Measurements from ENCODE around the gene OMA1. TPM values are rescaled to one million over a fixed set of nuclear protein-coding genes. Genes with fewer than 3 reads are reported as not detected.

OMA1 gene
- total RNA-seq, 1 donor from 2014 or later = 5.9 TPM

DNA sequence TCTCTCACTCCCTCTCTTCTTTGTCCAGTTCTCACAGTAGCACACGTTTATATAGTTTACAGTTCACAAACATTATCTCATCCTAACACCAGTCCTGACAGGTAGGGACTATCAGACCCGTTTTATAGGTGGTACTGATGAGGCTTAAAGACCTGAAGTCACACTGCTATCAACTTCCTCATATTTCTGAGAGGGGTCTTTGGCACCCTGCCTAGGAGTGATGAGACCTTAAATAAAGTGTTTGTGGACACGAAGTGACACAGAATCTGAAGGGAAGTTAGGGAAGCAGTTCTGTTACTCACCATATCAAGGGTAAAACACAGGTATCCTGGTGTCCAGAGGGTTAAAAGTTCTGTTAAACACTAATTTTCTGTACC is 31.1 kb upstream of the OMA1 start:
- Mint-ChIP-seq H3K36me3 (ENCODE audit: unreplicated experiment) (peaks cover 11% of the 10 kb centered on the region), H3K4me1 (ENCODE audit: low read depth, unreplicated experiment) (no peaks in the 10 kb centered on the region), H3K9me3 (ENCODE audit: unreplicated experiment) (no peaks in the 10 kb centered on the region), H3K27me3 (ENCODE audit: unreplicated experiment) (peaks cover 15% of the 10 kb centered on the region), H3K4me3 (ENCODE audit: unreplicated experiment) (peak overlapping the region; percentile 77), H3K27ac (ENCODE audit: unreplicated experiment) (no peak overlapping the region)
- DNase-seq = no peak
- TF ChIP-seq, protein P1, sequence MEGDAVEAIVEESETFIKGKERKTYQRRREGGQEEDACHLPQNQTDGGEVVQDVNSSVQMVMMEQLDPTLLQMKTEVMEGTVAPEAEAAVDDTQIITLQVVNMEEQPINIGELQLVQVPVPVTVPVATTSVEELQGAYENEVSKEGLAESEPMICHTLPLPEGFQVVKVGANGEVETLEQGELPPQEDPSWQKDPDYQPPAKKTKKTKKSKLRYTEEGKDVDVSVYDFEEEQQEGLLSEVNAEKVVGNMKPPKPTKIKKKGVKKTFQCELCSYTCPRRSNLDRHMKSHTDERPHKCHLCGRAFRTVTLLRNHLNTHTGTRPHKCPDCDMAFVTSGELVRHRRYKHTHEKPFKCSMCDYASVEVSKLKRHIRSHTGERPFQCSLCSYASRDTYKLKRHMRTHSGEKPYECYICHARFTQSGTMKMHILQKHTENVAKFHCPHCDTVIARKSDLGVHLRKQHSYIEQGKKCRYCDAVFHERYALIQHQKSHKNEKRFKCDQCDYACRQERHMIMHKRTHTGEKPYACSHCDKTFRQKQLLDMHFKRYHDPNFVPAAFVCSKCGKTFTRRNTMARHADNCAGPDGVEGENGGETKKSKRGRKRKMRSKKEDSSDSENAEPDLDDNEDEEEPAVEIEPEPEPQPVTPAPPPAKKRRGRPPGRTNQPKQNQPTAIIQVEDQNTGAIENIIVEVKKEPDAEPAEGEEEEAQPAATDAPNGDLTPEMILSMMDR (IDR thresholded peaks at IDR 0.05; ENCODE audit: partially characterized antibody, unreplicated experiment) = no peak

DNA sequence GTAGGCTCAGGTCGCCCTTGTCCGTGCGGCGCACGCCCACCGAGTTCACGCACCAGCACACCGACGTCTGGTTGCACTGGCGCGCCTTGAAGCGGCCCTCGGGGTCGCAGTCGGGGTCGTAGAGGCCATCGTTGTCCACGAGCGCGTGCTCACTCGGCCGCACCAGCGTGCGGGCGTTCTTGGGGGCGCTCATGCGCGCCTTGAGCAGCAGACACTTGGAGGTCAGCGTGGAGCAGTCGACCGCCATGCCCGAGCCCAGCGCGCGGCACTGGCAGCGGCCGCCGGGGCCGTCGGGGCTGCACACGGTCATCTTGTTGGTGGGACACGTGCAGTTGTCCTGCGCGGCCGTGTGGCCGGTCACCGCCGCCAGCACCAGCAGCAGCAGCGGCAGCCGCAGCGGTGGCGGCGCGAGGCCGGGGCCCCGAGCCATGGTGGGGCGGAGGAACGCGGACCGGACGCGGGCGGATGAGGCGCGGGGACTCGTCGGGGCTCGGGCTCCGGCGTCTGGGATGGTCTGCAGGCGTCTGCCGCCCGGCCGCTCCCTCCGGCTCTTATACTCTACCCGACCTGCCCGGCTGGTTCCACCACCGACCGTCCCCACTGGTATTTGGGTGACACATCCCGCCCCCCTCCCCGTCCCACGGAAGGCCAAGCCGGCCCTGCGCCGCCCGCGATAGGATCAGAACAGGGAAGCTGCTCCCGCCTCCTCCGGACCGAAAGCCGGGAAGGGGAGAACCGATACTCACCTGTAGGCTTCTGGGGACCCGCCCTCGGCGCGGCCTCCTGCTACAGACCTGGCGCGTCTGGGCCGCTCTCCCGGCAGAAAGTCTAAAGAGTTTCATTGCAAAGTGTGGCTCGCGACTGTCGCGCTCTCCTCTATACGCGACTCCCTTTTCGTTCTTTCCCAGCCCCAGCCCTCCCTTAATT is 30.5 kb upstream of the OMA1 start, which contains the start of gene TACSTD2:
TACSTD2 (minus strand) TSS at position 526 of the 927 bp plus-strand sequence; CDS start at position 430, 96 bp downstream.
- TF ChIP-seq, protein P1 (IDR thresholded peaks at IDR 0.05; ENCODE audit: partially characterized antibody, unreplicated experiment) = no peak
- DNase-seq = peak; percentile 34
- H3K27ac Mint-ChIP-seq (ENCODE audit: unreplicated experiment) = no peak within 1 kb of the TSS
- no peaks in the 10 kb centered on the region for H3K9me3 Mint-ChIP-seq (ENCODE audit: unreplicated experiment)
- H3K27me3 Mint-ChIP-seq (ENCODE audit: unreplicated experiment) = peaks cover 15% of the 10 kb centered on the region
- H3K4me3 Mint-ChIP-seq (ENCODE audit: unreplicated experiment) = peak within 1 kb of the TSS; percentile 77
- peaks cover 11% of the 10 kb centered on the region for H3K36me3 Mint-ChIP-seq (ENCODE audit: unreplicated experiment)
- H3K4me1 Mint-ChIP-seq (ENCODE audit: low read depth, unreplicated experiment) = no peaks in the 10 kb centered on the region

DNA sequence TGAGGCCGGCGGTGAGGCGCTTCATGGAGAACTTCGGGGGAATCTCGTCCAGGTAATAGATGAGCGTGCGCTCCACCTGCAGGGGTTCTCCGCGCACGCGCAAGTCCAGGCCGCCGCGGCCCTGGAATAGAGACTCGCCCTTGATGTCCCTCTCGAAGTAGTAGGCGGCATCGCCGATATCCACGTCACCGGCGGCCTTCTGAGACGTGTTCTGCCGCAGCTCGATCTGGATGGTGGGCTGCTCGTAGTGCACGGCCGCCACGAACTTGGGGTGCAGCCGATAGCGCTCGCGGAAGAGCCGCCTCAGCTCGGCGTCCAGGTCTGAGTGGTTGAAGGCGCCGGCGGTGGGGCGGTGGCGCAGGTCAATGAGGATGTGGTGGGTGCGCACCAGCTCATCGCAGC is 29.8 kb upstream of the OMA1 start:
- peaks cover 11% of the 10 kb centered on the region for H3K36me3 Mint-ChIP-seq (ENCODE audit: unreplicated experiment)
- peak overlapping the region; percentile 69 for H3K4me3 Mint-ChIP-seq (ENCODE audit: unreplicated experiment)
- TF ChIP-seq, protein P1 (IDR thresholded peaks at IDR 0.05; ENCODE audit: partially characterized antibody, unreplicated experiment) = no peak
- no peak for DNase-seq
- H3K9me3 Mint-ChIP-seq (ENCODE audit: unreplicated experiment) = no peaks in the 10 kb centered on the region
- H3K27me3 Mint-ChIP-seq (ENCODE audit: unreplicated experiment) = peaks cover 15% of the 10 kb centered on the region
- no peaks in the 10 kb centered on the region for H3K4me1 Mint-ChIP-seq (ENCODE audit: low read depth, unreplicated experiment)
- H3K27ac Mint-ChIP-seq (ENCODE audit: unreplicated experiment) = no peak overlapping the region

DNA sequence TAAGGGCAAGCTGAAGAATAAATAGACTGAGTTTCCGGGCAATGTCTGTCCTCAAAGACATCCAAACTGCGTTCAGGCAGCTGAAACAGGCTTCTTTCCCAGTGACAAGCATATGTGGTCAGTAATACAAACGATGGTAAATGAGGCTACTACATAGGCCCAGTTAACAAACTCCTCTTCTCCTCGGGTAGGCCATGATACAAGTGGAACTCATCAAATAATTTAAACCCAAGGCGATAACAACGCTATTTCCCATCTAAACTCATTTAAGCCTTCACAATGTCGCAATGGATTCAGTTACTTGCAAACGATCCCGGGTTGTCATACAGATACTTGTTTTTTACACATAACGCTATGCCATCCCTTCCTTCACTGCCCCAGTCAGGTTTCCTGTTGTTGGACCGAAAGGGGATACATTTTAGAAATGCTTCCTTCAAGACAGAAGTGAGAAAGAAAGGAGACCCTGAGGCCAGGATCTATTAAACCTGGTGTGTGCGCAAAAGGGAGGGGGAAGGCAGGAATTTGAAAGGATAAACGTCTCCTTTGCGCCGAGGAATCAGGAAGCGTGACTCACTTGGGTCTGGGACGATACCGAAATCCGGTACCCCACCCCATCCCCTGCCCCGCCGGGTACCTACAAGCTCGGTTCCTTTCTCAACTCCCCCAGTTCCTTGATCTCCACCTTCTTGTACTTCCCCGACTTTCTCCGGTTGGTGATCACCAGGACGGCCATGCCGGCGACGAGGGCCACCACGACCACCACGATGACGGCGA is 29.2 kb upstream of the OMA1 start:
- H3K36me3 Mint-ChIP-seq (ENCODE audit: unreplicated experiment) = peaks cover 11% of the 10 kb centered on the region
- peak overlapping the region; percentile 69 for H3K4me3 Mint-ChIP-seq (ENCODE audit: unreplicated experiment)
- TF ChIP-seq, protein P1 (IDR thresholded peaks at IDR 0.05; ENCODE audit: partially characterized antibody, unreplicated experiment) = no peak
- no peaks in the 10 kb centered on the region for H3K4me1 Mint-ChIP-seq (ENCODE audit: low read depth, unreplicated experiment)
- no peaks in the 10 kb centered on the region for H3K9me3 Mint-ChIP-seq (ENCODE audit: unreplicated experiment)
- H3K27me3 Mint-ChIP-seq (ENCODE audit: unreplicated experiment) = peaks cover 15% of the 10 kb centered on the region
- no peak overlapping the region for H3K27ac Mint-ChIP-seq (ENCODE audit: unreplicated experiment)
- DNase-seq = no peak
